GM18520 (cell line): ENCODE results near the gene HPS5.
A peak's percentile ranks its signal among the peaks of the same experiment; 100 is the strongest.

Experiments
- ATAC-seq: cut with Tn5 transposase; IDR thresholded peaks from one replicate; pipeline ENCODE4 v1.9.1; 2021; ENCODE audit not compliant: unreplicated experiment

The HPS5 gene

DNA sequence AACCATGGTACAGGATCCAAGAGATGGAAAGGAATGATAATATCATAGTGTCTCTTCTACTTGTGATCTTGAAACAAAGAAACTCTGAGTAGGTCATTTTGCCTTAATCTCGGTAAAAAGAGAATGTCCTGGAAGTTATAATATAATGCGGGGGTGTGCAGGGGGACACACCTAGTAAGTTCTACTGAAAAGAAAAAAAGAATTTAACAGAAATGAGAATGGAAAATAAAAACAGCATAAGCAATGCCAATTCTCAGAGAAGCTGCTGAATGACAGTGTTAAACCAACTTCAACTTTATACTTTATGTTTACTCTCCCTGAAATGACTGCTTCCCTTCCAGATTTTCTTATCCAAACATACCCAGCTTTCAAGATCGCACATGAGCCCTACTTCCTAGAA is 2.0 kb downstream of the HPS5 start:
- ATAC-seq, result no peak

DNA sequence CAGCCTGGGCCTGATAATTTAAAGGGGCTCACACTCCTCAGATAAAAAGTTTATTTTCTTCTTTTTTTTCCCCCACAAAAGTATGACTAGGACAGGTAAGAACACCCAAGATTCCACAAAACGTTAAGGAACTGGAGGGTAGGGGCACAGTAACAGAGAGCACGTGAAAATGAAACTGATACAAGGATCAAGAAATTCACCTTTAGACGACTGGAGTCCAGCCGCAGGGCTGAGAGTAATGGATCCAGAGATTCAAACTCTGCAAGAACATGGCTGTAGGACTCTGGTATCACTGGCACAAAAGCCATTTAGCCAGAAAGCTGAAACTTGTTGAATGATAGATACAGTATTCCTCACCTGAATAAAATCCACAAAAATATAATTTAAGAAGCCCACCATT is 4.4 kb downstream of the HPS5 start:
- ATAC-seq, result no peak

DNA sequence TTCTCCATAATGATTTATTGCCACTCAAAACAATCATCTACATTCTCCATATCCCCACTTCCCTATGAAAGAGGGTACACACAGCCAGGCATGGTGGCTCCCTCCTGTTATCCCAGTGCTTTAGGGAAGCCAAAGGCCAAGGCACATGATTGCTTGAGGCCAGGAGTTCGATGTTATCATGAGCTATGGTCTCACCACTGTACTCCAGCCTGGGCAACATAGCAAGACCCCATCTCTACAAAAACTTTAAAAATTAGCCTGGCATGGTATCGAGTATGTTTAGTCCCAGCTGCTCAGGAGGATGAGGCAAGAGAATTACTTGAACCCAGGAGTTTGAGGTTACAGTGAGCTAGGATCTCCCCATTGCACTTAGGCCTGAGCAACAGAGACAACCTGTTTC is 6.0 kb downstream of the HPS5 start:
- ATAC-seq, result no peak

DNA sequence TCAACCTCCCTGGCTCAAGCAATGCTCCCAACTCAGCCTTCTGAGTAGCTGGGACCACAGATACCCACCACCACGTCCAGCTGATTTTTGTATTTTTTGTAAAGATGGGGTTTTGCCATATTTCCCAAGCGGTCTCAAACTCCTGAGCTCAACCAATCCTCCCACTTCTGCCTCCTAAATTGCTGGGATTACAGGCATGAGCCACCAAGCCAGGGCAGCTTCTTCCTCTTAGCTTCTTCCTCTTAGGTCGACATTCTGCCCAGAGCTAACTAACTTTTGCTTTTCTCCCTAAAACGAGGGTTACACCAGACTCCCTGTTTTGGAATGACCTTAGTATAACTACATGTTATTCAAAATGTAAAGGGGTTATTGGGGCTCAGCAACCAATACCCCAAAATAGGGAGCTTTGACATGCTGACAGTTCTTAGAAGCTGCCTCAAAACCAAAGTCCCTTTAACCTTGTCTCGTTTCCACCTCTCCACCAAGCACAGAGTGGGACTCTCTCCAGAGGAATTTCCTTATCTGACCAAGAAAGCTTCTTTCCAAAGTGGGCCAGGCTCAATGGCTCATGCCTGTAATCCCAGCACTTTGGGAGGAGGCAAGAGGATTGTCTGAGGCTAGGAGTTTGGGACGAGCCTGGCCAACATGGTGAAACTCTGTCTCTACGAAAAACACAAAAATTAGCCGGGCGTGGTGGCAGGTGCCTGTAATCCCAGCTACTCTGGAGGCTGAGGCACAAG is 7.0 kb downstream of the HPS5 start:
- ATAC-seq, result no peak

DNA sequence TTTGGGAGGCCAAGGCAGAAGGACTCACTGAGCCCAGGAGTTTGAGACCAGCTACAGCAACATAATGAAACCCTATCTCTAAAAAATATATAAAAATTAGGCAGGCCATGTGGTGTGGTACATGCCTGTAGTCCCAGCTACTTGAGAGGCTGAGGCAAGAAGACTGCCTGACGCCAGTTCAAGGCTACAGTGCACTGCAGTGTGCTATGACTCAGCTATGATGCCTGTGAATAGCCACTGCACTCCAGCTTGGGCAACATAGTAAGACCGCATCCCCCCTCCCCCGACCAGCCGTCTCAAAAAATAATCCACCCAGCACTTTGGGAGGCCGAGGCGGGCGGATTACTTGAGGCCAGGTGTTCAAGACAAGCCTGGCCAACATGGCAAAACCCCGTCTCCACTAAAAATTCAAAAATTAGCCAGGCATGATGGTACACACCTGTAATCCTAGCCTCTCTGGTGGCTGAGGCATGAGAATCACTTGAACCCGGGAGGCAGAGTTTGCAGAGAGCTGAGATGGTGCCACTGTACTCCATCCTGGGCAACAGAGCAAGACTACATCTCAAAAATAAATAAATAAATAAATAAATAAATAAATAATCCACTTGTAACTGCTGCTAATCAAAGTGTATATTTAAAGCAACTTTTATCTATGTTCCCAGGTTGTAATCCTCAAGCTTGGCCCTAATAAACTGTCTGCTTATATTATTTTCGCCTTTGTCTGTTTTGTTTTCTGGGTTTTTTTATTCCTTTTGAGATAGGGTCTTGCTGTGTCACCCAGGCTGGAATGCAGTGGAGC is 7.8 kb downstream of the HPS5 start:
- ATAC-seq, result no peak

DNA sequence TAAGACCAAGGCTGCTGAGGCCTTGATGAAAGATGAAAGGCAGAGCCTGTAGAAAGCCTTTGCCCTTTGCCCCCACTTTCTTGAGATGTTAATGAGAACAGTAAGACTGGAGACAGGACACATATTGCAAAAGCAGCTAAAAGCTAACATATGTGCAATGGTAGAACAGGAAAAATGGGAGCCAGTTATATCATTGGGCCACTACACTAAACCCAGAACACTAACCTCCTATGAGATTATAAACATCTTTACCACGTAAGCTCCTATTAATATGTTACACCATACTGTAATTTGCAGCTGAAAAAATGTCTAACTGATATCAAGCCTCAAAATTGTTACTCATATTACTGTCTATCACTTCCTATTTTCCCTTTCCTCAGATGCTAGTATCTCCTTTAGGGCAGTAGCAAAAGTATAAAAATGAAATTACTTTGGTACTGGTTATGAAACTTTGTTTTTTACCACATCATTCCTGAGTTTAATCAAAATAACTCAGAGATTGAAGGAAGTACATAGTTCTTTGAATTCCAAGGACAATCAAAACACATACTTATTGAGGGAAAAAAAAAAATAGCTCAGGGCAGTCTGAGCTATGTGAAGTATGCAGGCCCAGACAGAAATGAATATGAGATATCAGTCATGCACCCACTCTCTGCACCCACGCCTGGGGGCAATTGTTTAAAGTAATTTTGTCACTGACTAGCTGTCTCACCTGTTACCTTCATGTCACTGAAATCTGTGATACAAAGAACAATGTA is 9.1 kb downstream of the HPS5 start:
- ATAC-seq, result no peak

DNA sequence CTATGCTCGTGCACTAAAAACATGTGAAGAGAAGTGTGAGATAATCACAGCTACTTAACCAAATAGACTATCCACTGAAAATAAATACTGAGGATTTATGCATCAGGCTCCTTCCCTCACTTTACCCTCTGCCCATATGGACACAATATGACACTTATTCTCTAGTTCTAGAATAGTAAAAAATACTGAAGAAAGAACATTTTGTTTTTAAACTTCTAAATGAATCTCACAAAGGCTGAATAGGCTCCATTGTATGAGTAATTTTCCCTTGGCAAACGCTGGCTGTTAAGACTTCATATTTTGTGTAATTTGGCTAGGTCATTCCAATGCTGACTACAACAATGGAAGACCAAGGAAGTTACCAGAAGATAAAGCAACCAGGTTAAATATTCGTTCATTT is 9.9 kb downstream of the HPS5 start:
- ATAC-seq, result no peak

DNA sequence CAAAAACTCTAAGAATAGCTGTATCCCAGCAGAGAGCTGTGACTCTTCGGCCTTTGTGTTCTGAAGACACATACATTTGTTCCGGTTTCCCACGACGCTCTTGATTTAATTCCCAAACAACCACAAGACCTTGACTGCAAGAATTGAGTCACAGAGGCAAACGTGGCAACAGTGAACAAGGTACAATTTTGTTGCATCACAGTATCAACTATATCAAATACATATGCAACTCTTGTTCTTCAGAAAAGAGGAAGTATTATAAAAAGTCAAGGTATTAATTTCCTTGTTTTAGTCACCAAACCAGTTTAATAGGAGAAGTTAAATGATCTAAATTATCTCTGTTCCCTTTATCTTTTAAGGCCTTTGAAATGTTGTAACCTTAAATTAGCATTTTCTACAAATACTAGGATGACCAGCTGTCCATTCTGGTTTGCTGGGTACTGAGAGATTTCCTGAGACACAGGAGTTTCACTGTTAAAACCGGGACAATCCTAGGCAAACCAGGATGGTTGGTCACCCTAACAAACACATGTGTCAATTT is 11.1 kb downstream of the HPS5 start:
- ATAC-seq, result no peak

DNA sequence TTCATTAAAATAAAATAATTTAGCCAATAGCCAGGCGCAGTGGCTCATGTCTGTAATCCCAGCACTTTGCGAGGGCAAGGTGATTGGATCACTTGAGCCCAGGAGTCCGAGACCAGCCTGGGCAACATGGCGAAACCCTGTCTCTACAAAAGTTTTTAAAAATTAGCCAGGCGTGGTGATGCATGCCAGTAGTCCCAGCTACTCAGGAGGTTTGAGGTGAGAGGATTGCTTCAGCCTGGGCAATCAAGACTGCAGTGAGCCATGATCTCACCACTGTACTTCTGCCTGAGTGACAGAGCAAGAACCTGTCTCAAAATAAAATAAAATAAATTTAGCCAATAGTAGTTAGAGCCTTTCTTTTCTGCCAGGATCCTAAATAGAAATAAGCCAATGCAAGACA is 12.2 kb downstream of the HPS5 start:
- ATAC-seq, result no peak

DNA sequence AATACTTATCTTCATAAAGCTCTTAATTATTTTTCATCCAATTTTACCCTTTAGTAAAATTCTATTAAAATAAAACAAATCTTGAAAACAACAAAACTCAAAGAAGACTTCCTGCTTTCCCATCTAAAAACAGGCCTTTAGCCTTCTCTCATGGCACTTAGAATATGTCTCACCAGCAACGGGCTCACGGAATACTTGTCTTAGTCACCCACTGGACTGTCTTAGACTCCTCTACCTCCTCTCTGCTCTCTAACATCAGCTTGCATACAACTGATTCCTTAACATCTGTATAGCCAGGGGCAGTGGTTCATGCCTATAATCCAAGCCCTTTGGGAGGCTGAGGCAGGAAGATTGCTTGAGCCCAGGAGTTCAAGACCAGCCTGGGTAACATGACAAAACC is 13.7 kb downstream of the HPS5 start:
- no peak for ATAC-seq

DNA sequence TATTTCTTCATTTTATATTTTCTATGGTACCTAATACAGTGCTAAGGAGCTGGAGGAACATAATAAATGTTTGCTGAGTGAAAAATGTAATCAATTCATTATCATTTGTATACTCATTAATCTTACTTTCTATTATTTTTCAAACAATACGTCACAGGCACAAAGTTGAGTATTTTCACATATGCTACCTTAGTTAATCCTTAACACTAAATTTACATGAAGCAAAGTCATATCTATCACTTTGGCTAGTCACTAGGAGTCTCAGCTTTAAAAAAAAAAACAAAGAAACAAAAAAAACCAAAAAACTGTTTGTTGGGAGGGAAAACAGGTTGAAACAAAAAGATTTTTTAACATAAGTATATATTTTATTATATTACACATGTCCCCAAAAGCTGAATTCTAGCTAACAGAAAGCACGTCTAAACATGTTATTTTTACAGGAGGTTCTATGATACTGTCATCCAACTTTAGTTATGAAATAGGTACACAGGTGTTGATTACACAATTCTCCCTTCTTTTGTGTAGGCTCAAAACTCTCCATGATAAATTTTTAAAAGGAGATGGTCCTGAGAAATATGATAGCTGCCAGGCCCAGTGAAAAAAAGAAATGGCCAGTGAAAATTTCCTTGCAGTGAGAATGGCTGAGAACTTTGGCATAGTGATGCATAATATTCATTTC is 14.3 kb downstream of the HPS5 start:
- no peak for ATAC-seq

DNA sequence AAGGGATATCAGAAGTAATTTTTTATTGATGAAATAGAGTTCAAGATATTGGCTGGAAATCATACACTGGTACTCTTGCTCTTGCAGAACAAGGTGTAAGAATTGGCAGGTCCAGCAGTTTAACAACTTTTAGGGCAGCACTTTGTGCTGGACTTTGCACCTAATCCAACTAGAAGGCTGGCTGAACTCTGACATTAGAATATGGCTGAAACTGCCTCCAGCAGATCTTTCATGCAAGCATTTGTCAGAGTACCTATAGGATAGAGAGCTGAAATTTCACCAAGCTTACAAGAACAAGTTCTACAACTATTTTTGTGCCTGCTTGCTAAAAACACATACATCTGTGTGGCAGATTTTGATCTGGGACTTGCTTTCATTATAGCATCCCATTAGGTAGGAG is 17.2 kb downstream of the HPS5 start:
- ATAC-seq, result no peak

DNA sequence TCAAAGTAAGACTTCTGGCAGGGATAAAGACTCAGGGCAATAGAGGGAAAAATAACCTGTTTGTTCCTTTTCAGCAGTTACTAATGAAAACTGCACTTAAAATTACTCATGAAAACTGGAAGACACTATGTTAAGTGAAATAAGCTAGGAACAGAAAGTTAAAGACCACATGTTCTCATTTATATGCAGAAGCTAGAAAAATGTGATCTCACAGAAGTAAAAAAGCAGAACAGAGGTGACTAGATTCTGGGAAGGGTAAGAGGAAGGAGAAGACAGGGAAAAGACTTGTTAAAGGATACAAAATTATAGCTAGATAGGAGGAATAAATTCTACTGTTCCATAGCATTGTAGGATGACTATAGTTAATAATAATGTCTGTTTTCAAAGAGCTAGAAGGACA is 22.2 kb downstream of the HPS5 start:
- no peak for ATAC-seq

DNA sequence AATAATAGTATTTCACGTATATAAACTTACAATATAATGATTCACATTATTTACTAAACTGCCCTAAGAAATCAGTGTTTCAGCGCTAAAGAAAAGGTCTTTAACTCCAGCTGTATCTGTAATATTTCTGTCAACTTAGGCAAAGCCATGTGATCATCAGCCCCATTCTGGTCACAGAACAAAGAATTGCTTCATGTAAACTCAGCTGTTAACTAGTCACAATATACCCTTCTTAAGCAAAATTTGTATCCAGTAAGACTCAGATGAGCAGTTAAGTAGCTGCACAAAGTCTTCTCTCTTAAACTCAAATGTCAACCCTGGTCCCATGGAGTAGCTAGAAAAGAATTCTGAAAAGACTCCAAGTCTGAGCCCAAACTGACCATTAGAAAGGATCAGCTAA is 26.6 kb downstream of the HPS5 start:
- ATAC-seq, result no peak

DNA sequence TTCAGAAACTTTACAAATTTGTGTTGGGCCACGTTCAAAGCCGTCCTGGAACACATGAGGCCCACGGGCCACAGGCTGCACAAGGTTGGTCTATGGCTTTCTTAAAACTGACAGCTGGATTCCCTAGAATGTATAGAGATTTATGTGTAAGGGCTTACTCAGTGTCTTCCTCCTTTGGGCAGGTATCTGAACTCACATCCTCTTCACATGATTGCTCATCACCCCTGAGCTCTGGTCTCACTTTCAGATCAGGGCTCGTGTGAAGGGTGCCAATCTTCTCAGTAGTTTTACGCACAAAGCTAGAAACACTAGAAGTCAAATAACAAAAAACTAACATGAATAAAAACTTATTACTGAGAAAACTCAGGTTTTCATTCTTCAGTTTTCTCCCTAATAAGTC is 27.1 kb downstream of the HPS5 start:
- ATAC-seq, result no peak

DNA sequence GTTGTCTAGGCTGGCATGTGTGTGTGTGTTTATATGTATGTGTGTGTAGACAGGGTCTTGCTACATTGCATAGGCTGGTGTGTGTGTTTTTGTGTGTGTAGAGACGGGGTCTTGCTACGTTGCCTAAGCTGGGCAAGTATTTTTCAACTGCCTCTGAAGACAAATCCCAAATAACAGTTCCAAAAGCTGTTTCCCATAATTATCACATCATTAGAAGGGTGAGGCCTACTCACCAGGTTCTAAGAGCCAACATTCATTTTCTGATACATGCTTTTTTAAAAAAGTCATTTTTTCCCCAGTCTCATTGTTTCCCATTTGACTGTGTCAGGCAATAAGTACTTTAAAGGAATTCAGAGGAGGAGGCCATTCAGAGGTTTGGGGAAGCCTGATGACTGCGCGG is 33.0 kb downstream of the HPS5 start:
- no peak for ATAC-seq

DNA sequence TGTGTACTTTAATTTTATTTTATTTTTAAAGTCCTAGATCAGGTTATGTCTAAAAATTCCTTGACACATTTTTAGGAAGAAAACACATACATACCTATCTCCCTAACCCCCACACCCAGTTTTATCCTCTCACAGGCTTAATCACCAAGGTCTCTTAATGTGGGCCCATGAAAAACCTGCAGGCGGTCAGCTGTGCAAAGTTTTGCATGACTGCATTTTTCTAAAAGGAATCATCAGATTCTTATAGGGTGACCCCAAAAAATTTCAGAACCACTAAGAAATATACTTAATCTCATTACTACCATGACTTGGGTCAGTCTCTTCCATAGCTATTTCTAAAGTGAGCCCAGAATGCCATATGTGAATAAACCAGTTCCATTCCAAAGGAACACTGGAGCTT is 36.1 kb downstream of the HPS5 start:
- no peak for ATAC-seq

DNA sequence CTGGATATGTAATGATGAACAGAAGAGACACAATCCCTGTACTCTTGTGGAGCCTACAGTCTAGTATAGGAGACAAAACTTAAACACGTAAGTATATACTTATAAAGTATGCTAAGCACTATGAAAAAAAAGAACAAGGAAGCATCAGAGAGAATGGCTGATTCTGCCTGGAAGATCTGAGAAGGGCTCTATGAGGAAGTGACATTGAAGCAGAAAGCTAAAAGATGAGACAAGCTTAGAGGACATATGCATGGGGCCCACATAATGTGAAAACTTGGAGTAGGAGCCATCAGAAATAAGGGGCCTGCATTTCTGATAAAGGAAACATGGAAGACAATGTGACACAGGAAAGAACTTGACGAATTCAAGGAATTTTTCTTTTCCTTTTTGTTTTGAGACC is 39.3 kb downstream of the HPS5 start:
- no peak for ATAC-seq

DNA sequence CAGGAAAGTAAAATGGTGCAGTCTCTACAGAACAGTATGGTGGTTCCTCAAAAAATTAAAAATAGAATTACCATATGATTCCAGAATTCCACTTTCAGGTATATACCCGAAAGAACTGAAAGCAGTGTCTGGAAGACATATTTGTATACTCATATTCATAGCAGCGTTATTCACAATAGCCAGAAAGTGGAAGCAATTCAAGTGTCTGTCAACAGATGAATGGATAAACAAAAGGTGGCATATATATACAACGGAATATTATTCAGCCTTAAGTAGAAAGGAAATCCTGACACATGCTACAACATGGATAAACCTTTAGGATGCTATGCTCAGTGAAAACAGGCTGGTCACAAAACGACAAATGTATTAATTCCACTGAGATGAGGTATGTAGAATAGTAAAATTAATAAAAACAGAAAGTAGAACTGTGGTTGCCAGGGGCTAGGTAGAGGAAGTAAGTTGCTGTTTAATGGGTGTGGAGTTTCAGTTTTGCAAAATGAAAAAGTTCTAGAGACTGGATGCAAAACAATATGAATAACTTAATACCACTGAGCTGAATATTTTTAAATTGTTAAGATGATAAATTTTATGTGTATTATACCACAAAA is 41.4 kb downstream of the HPS5 start:
- peak; percentile 86 for ATAC-seq

DNA sequence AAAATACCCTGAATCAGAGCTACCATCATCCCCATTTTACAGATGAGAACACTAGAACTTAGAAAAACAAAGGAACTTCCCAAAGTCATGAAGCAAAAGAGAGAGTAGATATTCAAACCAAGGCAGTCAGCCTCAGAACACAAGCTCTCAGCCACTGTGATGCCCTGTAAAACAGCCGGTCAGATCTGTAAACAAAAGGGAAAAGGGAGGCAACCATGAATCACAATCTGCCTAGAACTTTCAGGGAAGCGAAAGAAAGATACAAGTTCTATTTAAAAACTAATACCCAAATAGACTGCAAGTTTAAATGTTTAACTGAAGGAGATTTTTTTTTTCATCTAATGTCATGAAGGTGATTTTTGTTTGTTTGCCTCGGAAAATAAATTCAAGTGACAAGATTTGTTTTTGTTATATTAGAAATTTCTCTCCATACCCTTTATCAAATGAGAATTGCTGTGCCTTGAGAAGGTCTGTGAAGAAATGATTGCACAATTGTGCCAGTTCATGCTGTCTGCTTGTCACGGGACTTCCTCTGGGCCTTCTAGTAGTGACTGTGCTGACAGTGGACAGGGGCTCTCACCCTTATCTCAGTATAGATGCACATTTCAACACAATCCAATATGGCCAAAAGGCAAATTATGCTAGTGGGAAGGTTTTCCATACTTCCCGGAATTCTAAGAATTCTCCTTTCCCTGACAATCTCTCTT is 44.2 kb downstream of the HPS5 start:
- no peak for ATAC-seq
